MCF 10A (cell line): ENCODE results near the gene PIGU. TPM values are rescaled to one million over a fixed set of nuclear protein-coding genes. Genes with fewer than 3 reads are reported as not detected.

ENCODE experiments used
- BruUV-seq: library from RNA; stranded (reverse); fragments of 400-500 nt; replicated peaks from 2 replicates; lab custom pipeline; 2021; lab: Mats Ljungman, UMichigan
- CTCF ChIA-PET: fragments of 300-600 bp; sonication (Branson Sonifier 250); formaldehyde crosslinking; extraction: SDS; loops from one replicate; lab custom pipeline; 2021; ENCODE audit warnings: antibody characterized with exemption, inconsistent platforms; lab: Yijun Ruan, JAX
- POLR2A ChIA-PET: fragments of 300-600, 350-650 bp; sonication (Branson Sonifier 250); formaldehyde crosslinking; extraction: SDS; loops from one replicate; lab custom pipeline; 2020; ENCODE audit warnings: antibody characterized with exemption, inconsistent platforms; lab: Yijun Ruan, JAX
- DNase-seq: peaks from one replicate; pipeline ENCODE4 v3.0.0-alpha.2; 2018; ENCODE audit not compliant: unreplicated experiment
- H3K27ac Mint-ChIP-seq: one replicate; pipeline ENCODE4 v1.8.0; 2022; ENCODE audit warnings: mild to moderate bottlenecking, low read depth, mixed read lengths; ENCODE audit not compliant: unreplicated experiment
- H3K27me3 Mint-ChIP-seq: one replicate; pipeline ENCODE4 v1.8.0; 2022; ENCODE audit warnings: mixed read lengths; ENCODE audit not compliant: insufficient read depth, unreplicated experiment
- H3K36me3 Mint-ChIP-seq: one replicate; pipeline ENCODE4 v1.8.0; 2022; ENCODE audit warnings: mild to moderate bottlenecking, moderate library complexity, mixed read lengths; ENCODE audit not compliant: insufficient read depth, unreplicated experiment
- H3K4me1 Mint-ChIP-seq: one replicate; pipeline ENCODE4 v1.8.0; 2022; ENCODE audit warnings: mixed read lengths; ENCODE audit not compliant: insufficient read depth, unreplicated experiment
- H3K4me3 Mint-ChIP-seq: one replicate; pipeline ENCODE4 v1.8.0; 2022; ENCODE audit warnings: mild to moderate bottlenecking, moderate library complexity, mixed read lengths; ENCODE audit not compliant: unreplicated experiment
- H3K9me3 Mint-ChIP-seq: one replicate; pipeline ENCODE4 v1.8.0; 2022; ENCODE audit warnings: mixed read lengths; ENCODE audit not compliant: unreplicated experiment
- CTCF ChIP-seq: fragments of 200-600 bp; IDR thresholded peaks from one replicate; pipeline ENCODE4 v1.8.0; 2022; ENCODE audit warnings: antibody characterized with exemption, mild to moderate bottlenecking; ENCODE audit not compliant: unreplicated experiment
- intact Hi-C: fragments of 100-400 bp; cut with micrococcal nuclease; formaldehyde crosslinking; loops from 2 replicates; pipeline ENCODE4 v1.14.1; 2022
- total RNA-seq: library from RNA; stranded (reverse); gene quantifications from 2 replicates; pipeline ENCODE4 v1.2.3, GENCODE V29; 2022

PIGU gene
- total RNA-seq, 1 experiment from 2014 or later: 14.5 TPM

- H3K27me3 Mint-ChIP-seq: no peaks in the 10 kb centered on the region
- ChIA-PET POLR2A (interaction anchor here (0.8 kb wide), 1 partner anchor 8 kb away, joined by 3 read pairs; no protein-coding TSS in a partner anchor), CTCF (interaction anchor here (1.1 kb wide), 1 partner anchor 26 kb away, joined by 5 read pairs; no protein-coding TSS in a partner anchor)
- no peaks in the 10 kb centered on the region for H3K9me3 Mint-ChIP-seq
- no peak for TF ChIP-seq CTCF
- no peak for DNase-seq
- H3K4me1 Mint-ChIP-seq: no peaks in the 10 kb centered on the region
- no TSS peak for BruUV-seq
- H3K36me3 Mint-ChIP-seq: peaks cover 3% of the 10 kb centered on the region
- H3K27ac Mint-ChIP-seq: no peak overlapping the region
- no peak overlapping the region for H3K4me3 Mint-ChIP-seq
- intact Hi-C loops: no loop called here
These were observed 71.7 kb downstream of the PIGU start for GRCh38 chr20:34604980-34605788.

GRCh38 chr20:34600892-34601653 is 75.8 kb downstream of the PIGU start:
- no TSS peak for BruUV-seq
- no peak overlapping the region for H3K27ac Mint-ChIP-seq
- H3K4me3 Mint-ChIP-seq: no peak overlapping the region
- no peak for TF ChIP-seq CTCF
- intact Hi-C loops: no loop called here
- no peaks in the 10 kb centered on the region for H3K9me3 Mint-ChIP-seq
- CTCF ChIA-PET: interaction anchor here (0.5 kb wide), 1 partner anchor 59 kb away, joined by 3 read pairs; no protein-coding TSS in a partner anchor
- H3K36me3 Mint-ChIP-seq: peaks cover 10% of the 10 kb centered on the region
- POLR2A ChIA-PET: interaction anchor here (0.7 to 1.0 kb wide), 2 partner anchors 18 to 23 kb away, joined by 3 to 4 read pairs; no protein-coding TSS in a partner anchor
- no peaks in the 10 kb centered on the region for H3K27me3 Mint-ChIP-seq
- DNase-seq: no peak
- no peaks in the 10 kb centered on the region for H3K4me1 Mint-ChIP-seq

GRCh38 chr20:34595377-34596184 is 81.3 kb downstream of the PIGU start:
- no peak overlapping the region for H3K27ac Mint-ChIP-seq
- H3K27me3 Mint-ChIP-seq: no peaks in the 10 kb centered on the region
- BruUV-seq: no TSS peak
- POLR2A ChIA-PET: no interaction called here
- CTCF ChIA-PET: interaction anchor here (0.7 kb wide), 1 partner anchor 115 kb away, joined by 3 read pairs; no protein-coding TSS in a partner anchor
- H3K36me3 Mint-ChIP-seq: peaks cover 16% of the 10 kb centered on the region
- TF ChIP-seq CTCF: no peak
- DNase-seq: no peak
- H3K4me1 Mint-ChIP-seq: no peaks in the 10 kb centered on the region
- no peaks in the 10 kb centered on the region for H3K9me3 Mint-ChIP-seq
- intact Hi-C loops: no loop called here
- H3K4me3 Mint-ChIP-seq: no peak overlapping the region
